ENCODE measurements around the gene LRP6. TPM values are rescaled to one million over a fixed set of nuclear protein-coding genes. Genes with fewer than 3 reads are reported as not detected.

Gene LRP6
- total and polyA plus RNA-seq, 2 of the 8 experiments (the other 6 are each of a cell fraction or from before 2014, with no cell fraction given) = 53.6 to 73.2 TPM

DNA sequence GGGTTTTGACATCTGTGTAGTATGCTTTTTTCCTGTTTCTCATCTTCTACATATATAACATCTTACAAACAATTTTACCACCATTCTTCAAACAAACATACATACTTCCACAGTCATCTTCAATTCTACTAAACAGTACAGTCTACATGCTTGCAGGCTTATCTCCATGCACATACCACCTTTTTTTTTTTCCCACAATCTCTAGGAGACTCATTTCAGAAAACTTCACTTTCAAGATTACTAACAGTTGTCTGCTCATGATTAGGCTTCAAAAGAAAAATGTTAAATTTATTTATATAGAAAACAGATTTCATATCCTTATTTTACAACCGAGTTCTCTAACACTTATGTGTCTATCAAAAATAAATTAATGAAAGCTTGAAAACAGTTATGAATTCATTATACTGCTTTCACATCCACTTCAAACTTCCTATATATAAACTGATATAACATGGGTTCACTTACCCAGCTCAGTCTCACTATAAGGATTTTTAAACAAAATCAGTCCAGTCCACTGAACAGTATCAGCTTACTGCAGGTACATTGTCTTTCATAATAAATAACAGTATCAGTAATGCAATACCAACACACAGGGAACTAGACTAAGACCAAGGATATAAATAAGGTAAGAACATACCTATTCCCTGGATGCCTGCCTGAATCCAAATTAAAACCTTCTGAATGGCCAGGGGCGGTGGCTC, 42.5 kb downstream of the LRP6 start:
- no peak overlapping the region for H3K18ac ChIP-seq (ENCODE audit: extremely low read depth, low read length)
- no peaks in the 10 kb centered on the region for H3K36me3 ChIP-seq (ENCODE audit: control insufficient read depth in 2 of 4, insufficient read depth in 4 of 4, low read length in 3 of 4)
- no peak overlapping the region for H2BK15ac ChIP-seq (ENCODE audit: low read length)
- H2BK5ac ChIP-seq (ENCODE audit: low read depth, low read length) = no peak overlapping the region
- POLR2A ChIA-PET (ENCODE audit: partially characterized antibody) = interaction anchor here (0.7 to 1.6 kb wide), 2 partner anchors 30 to 590 kb away, joined by 3 read pairs; no protein-coding TSS in a partner anchor
- H3K9me3 ChIP-seq (ENCODE audit: insufficient read depth in 2 of 2, low read depth in 1 of 2, low read length in 1 of 2) = no peaks in the 10 kb centered on the region
- no peak overlapping the region for H3K27ac ChIP-seq (ENCODE audit: low read depth, low read length)
- no peak overlapping the region for H3K56ac ChIP-seq (replicated peaks; ENCODE audit: insufficient read length, low read depth, low read length)
- H3K4me2 ChIP-seq (ENCODE audit: insufficient read depth in 1 of 2, low read depth in 2 of 2, low read length in 2 of 2) = no peak overlapping the region
- no peaks in the 10 kb centered on the region for H3K23me2 ChIP-seq (ENCODE audit: low read depth, low read length)
- no peak overlapping the region for H2AFZ ChIP-seq (ENCODE audit: low read length)
- H3K4me3 ChIP-seq (ENCODE audit: extremely low read depth in 1 of 4, insufficient read depth in 2 of 4, low read depth in 3 of 4, low read length in 4 of 4) = no peak overlapping the region
- no peak overlapping the region for H3K23ac ChIP-seq (ENCODE audit: insufficient read length)
- H3K79me1 ChIP-seq (ENCODE audit: low read depth, low read length) = peaks cover 9% of the 10 kb centered on the region
- CTCF ChIA-PET (ENCODE audit: partially characterized antibody) = interaction anchor here (1.2 to 1.6 kb wide), 2 partner anchors 17 to 91 kb away, joined by 3 read pairs; no protein-coding TSS in a partner anchor
- no peak overlapping the region for H2BK12ac ChIP-seq (ENCODE audit: low read depth, low read length)
- H4K20me1 ChIP-seq (replicated peaks in 1 of 2; ENCODE audit: control insufficient read depth in 1 of 2, insufficient read depth in 2 of 2, low read length in 2 of 2) = peaks cover 14 to 18% of the 10 kb centered on the region in 2 experiments
- no peak overlapping the region for H4K5ac ChIP-seq (ENCODE audit: insufficient read length, low read depth, low read length)
- no peaks in the 10 kb centered on the region for H3K27me3 ChIP-seq (replicated peaks in 1 of 4; ENCODE audit: control insufficient read depth in 3 of 4, extremely low read depth in 1 of 4, insufficient read depth in 3 of 4, low read length in 3 of 4)
- H3K4ac ChIP-seq (replicated peaks; ENCODE audit: insufficient read length, low read depth, low read length) = no peak overlapping the region
- no peak overlapping the region for H3K9ac ChIP-seq (replicated peaks in 1 of 4; ENCODE audit: extremely low read depth in 1 of 4, low read depth in 3 of 4, low read length in 3 of 4)
- no peak overlapping the region for H2BK20ac ChIP-seq (ENCODE audit: low read length)
- H3K4me1 ChIP-seq (replicated peaks in 1 of 4; ENCODE audit: control insufficient read depth in 3 of 4, insufficient read depth in 4 of 4, low read length in 3 of 4) = peaks cover 2 to 9% (median 6%) of the 10 kb centered on the region in 4 experiments; a peak in 6 of 7 replicates
- H4K91ac ChIP-seq (replicated peaks; ENCODE audit: insufficient read length, low read length) = no peak overlapping the region
- H2BK120ac ChIP-seq (replicated peaks; ENCODE audit: low read depth, low read length) = no peak overlapping the region
- H3K79me2 ChIP-seq (ENCODE audit: control insufficient read depth in 1 of 2, insufficient read depth in 2 of 2, low read length in 2 of 2) = peaks cover 41 to 100% of the 10 kb centered on the region in 2 experiments
- no peak overlapping the region for H4K8ac ChIP-seq (ENCODE audit: extremely low read depth, insufficient read depth, low read length)
- DNase-seq (ENCODE audit: low read depth in 1 of 2, low spot score in 2 of 2) = no peak
- H2AK5ac ChIP-seq (ENCODE audit: low read depth, low read length) = no peak overlapping the region
- FAIRE-seq = no peak
- TF ChIP-seq POU5F1 (IDR thresholded peaks at IDR 0.05; ENCODE audit: low read depth, low read length) (no peak), BCL11A (IDR thresholded peaks at IDR 0.05; ENCODE audit: low read depth in 2 of 2, low read length in 2 of 2) (no peak), BRCA1 (IDR thresholded peaks at IDR 0.05; ENCODE audit: low read depth, low read length) (no peak), SP1 (IDR thresholded peaks at IDR 0.05; ENCODE audit: low read depth, low read length) (no peak), JUND (IDR thresholded peaks at IDR 0.05; ENCODE audit: low read length) (no peak), RBBP5 (IDR thresholded peaks at IDR 0.05; ENCODE audit: borderline replicate concordance, low read depth, low read length) (no peak), RXRA (IDR thresholded peaks at IDR 0.05; ENCODE audit: insufficient read depth, low read depth, low read length) (no peak), SP4 (IDR thresholded peaks at IDR 0.05; ENCODE audit: low read length) (no peak), TEAD4 (IDR thresholded peaks at IDR 0.05; ENCODE audit: low read depth, low read length) (no peak), BACH1 (IDR thresholded peaks at IDR 0.05; ENCODE audit: low read length) (no peak), RFX5 (IDR thresholded peaks at IDR 0.05; ENCODE audit: borderline replicate concordance, low read depth, low read length) (no peak), CBX8 (IDR thresholded peaks at IDR 0.05; ENCODE audit: borderline replicate concordance, low read depth, low read length) (no peak), SAP30 (IDR thresholded peaks at IDR 0.05; ENCODE audit: insufficient read depth, insufficient replicate concordance, low read length) (no peak), CBX5 (IDR thresholded peaks at IDR 0.05; ENCODE audit: low read depth, low read length) (no peak)
- H3K14ac ChIP-seq (ENCODE audit: insufficient read length) = no peak overlapping the region
- WGBS, 2 experiments (ENCODE audit: extremely low coverage in 1 of 2, insufficient coverage in 1 of 2, insufficient read length in 1 of 2, insufficient replicate concordance in 2 of 2, low coverage in 1 of 2, low lambda C conversion rate in 2 of 2, missing lambda C conversion rate in 1 of 2) = 85% methylated on average over 2 of the region's 2 CpGs; no CpG with 5 or more reads in 1 of the 2 experiments

Measured in H1 (cell line).